GM19438 (cell line): ENCODE results near the gene AMPD2.

Source experiments
- ATAC-seq: cut with Tn5 transposase; IDR thresholded peaks from one replicate; pipeline ENCODE4 v1.9.1; 2021; ENCODE audit warnings: low read depth; ENCODE audit not compliant: unreplicated experiment

Gene AMPD2

GRCh38 chr1:109629372-109630030, 9.9 kb downstream of the AMPD2 start:
- ATAC-seq = no peak

- ATAC-seq = no peak
Measured at GRCh38 chr1:109630081-109630897, 10.7 kb downstream of the AMPD2 start.

- ATAC-seq = no peak
Measured at GRCh38 chr1:109630898-109631512, 11.4 kb downstream of the AMPD2 start.

GRCh38 chr1:109631513-109632505, 12.2 kb downstream of the AMPD2 start:
- ATAC-seq = no peak

- ATAC-seq = no peak
Measured at GRCh38 chr1:109632671-109633346, 13.2 kb downstream of the AMPD2 start.

DNA sequence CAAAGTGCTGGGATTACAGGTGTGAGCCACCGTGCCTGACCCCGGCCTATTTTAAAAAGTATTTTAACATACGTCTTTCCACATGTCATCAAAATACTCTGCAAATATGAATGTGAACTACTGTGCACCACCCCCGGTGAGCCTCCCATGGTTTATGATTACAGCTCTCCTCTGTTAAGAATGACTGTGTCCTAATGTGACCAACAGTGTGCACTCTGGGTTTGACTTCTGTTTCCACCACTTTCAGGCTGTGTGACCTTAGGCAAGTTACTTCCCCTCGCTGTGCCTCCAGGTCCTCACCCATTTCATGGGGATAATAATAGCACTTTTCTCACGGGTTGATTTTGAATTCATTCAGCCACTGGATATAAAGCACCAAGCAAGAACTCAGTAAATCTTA, 14.7 kb downstream of the AMPD2 start:
- no peak for ATAC-seq

GRCh38 chr1:109634771-109635750, 15.4 kb downstream of the AMPD2 start:
- ATAC-seq = no peak

GRCh38 chr1:109635862-109636200, 16.2 kb downstream of the AMPD2 start:
- ATAC-seq = no peak

- no peak for ATAC-seq
Measured at GRCh38 chr1:109636201-109636952, 16.7 kb downstream of the AMPD2 start.

GRCh38 chr1:109637446-109637845, 17.8 kb downstream of the AMPD2 start:
- no peak for ATAC-seq

DNA sequence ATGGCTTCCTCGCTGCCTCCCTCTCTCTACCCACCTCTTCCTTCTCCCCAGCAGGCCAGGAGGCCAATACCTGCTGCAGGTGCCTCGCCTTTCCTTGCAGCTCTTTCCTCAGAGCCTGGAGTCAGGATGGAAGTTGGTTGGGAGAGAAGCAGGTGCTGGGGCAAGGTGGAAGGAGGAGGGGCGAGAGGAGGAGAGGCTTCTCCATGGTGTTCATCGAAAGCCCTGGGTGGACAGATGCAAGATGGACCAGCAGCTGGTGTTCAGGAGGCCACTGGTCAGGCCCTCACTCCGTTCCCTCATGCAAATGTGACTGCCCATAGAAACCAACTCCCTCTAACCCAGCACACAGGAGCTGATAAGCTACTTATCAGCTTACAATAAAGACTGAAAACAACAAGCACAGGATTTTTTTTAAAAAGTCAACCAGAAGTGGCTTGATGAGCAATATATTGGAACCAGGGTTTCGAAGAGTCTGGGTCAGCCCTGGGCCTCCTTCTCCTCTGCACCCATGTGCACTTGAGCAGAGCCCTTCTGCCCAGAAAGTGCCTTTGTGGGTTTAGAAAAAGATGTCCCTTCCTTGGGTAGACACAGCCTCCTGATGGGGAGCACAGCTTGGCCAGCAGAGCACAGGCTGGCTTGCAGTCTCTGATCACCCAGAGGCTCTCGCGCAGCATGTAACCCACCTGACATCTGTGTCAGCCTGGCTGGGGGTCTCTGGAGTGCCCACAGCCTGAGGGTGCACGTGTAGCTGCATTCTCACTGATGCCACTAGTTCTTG, 19.6 kb downstream of the AMPD2 start:
- no peak for ATAC-seq

DNA sequence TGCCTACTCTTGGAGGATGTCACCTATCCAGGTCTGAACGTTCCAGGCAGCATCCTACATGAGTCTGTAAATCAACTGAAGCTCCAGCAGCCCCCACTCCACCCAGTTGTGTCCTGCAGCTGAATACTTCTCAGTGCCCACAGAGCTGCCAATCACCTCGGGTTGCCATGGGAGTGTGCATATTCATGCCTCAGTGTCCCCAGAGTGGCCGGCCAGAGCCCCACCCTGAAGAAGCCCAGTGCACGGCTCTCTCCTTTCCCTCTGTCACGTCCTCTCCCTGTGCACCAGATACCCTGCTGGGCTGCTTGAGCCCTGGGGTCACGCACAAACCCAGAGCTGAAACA, 20.2 kb downstream of the AMPD2 start:
- ATAC-seq = no peak

DNA sequence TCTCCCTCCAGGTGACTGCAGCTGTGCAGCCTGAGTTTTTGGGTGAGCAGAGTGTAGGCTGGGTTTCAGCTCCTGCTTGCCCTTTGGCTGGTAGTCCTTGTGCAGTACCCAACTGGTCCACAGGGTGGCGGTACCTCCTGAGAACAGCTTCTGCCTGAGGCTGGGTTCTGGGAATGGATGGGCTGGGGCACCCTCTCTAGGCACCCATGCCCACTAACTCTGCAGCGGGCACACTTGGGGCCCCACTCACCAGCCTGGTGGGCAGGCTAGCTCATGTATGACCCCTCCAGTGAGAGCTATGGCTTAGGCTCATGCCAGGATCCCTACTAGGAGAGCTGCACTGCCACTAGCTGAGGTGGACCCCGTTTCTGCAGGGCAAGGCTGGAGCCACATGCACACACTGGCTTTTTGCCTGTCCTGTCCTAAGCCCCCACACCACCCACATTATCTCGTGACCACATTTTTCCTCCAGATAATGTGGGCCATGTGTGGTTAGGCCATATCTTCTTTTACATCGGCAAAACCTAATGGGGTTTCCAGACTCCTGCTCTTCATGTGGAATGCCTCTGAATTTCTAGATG, 20.7 kb downstream of the AMPD2 start:
- ATAC-seq = peak; percentile 55

- no peak for ATAC-seq
Measured at GRCh38 chr1:109641078-109641740, 21.6 kb downstream of the AMPD2 start.

GRCh38 chr1:109641861-109642260, 22.2 kb downstream of the AMPD2 start:
- ATAC-seq = no peak

- ATAC-seq = no peak
Measured at GRCh38 chr1:109642626-109643025, 23.0 kb downstream of the AMPD2 start.
